ENCODE measurements around the gene TEX2.
A peak's percentile ranks its signal among the peaks of the same experiment; 100 is the strongest.
"Not testable (repeated sequence)": the region's sequence is repeated elsewhere in the genome, so short reads cannot be mapped to it uniquely, and the experiment has no call there.

The TEX2 gene

DNA sequence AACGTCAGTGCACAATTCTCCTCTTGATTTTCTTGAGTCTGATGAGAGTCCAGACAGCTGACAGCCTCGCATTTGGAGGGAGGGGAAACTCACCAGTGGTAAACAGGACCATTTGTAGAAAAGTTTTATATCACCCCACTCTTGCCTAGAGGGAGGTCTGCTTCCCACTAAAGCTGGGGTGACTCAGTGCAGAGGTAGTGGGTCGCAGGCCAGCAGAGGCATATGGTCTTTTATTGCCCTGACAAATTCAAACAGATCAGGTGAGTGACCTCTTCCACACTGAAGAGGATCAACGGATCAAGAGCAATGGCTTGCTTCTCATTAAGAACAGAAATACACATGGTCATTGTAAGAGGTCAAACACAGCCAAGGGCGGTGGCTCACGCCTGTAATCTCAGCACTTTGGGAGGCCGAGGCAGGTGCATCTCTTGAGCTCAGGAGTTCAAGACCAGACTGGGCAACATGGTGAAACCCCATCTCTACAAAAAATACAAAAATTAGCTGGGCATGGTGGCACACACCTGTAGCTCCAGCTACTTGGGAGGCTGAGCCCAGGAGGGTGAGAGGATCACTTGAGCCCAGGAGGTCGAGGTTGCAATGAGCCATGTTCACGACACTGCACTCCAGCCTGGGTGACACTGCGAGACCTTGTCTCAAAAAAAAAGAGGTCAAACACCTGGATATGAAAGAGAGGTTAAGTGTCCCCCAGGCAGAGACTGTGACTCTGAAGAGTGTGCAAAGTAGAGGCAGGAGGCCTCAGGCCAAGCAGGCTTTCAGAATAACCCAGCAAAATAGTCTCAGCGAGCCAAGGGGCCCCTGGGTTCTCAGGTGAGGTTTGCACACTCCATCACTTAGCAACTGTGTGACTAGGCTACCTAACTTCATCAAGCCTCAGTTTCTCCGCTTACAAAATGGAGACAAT is 76.6 kb downstream of the TEX2 start:
- Histone ChIP-seq H3K27ac (replicated peaks) (peak overlapping the region; percentile 47; the same call in 1 of the 2 replicates), H3K4me3 (replicated peaks; ENCODE audit: insufficient read depth, low read length) (no peak overlapping the region), H3K27me3 (ENCODE audit: insufficient read depth, poor library complexity, severe bottlenecking) (no peaks in the 10 kb centered on the region)
- no peak for DNase-seq (ENCODE audit: low read depth in 1 of 2, low spot score in 1 of 2)
- TF ChIP-seq, protein P1, sequence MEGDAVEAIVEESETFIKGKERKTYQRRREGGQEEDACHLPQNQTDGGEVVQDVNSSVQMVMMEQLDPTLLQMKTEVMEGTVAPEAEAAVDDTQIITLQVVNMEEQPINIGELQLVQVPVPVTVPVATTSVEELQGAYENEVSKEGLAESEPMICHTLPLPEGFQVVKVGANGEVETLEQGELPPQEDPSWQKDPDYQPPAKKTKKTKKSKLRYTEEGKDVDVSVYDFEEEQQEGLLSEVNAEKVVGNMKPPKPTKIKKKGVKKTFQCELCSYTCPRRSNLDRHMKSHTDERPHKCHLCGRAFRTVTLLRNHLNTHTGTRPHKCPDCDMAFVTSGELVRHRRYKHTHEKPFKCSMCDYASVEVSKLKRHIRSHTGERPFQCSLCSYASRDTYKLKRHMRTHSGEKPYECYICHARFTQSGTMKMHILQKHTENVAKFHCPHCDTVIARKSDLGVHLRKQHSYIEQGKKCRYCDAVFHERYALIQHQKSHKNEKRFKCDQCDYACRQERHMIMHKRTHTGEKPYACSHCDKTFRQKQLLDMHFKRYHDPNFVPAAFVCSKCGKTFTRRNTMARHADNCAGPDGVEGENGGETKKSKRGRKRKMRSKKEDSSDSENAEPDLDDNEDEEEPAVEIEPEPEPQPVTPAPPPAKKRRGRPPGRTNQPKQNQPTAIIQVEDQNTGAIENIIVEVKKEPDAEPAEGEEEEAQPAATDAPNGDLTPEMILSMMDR (IDR thresholded peaks at IDR 0.05; ENCODE audit: insufficient read depth, low read length): no peak
- TF ChIP-seq POLR2AphosphoS5 (IDR thresholded peaks at IDR 0.05; ENCODE audit: low read depth) (no peak), GABPA (IDR thresholded peaks at IDR 0.05; ENCODE audit: low read depth) (no peak), SPI1 (IDR thresholded peaks at IDR 0.05; ENCODE audit: borderline replicate concordance, low read depth) (no peak)
- TF ChIP-seq, protein P2, sequence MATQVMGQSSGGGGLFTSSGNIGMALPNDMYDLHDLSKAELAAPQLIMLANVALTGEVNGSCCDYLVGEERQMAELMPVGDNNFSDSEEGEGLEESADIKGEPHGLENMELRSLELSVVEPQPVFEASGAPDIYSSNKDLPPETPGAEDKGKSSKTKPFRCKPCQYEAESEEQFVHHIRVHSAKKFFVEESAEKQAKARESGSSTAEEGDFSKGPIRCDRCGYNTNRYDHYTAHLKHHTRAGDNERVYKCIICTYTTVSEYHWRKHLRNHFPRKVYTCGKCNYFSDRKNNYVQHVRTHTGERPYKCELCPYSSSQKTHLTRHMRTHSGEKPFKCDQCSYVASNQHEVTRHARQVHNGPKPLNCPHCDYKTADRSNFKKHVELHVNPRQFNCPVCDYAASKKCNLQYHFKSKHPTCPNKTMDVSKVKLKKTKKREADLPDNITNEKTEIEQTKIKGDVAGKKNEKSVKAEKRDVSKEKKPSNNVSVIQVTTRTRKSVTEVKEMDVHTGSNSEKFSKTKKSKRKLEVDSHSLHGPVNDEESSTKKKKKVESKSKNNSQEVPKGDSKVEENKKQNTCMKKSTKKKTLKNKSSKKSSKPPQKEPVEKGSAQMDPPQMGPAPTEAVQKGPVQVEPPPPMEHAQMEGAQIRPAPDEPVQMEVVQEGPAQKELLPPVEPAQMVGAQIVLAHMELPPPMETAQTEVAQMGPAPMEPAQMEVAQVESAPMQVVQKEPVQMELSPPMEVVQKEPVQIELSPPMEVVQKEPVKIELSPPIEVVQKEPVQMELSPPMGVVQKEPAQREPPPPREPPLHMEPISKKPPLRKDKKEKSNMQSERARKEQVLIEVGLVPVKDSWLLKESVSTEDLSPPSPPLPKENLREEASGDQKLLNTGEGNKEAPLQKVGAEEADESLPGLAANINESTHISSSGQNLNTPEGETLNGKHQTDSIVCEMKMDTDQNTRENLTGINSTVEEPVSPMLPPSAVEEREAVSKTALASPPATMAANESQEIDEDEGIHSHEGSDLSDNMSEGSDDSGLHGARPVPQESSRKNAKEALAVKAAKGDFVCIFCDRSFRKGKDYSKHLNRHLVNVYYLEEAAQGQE (IDR thresholded peaks at IDR 0.05; ENCODE audit: insufficient replicate concordance, low read depth): no peak

DNA sequence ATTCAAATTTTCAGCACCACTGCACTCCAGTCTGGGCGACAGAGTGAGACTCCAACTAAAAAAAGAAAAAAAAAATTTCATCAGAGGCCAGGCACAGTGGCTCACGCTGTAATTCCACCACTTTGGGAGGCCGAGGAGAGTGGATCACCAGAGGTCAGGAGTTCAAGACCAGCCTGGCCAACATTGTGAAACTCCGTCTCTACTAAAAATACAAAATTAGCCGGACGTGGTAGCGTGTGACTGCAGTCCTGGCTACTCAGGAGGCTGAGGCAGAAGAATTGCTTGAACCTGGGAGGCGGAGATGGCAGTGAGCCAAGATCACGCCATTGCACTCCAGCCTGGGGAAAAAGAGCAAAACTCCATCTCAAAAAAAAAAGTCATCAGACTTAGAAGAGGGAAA is 77.5 kb downstream of the TEX2 start:
- DNase-seq (ENCODE audit: low read depth in 1 of 2, low spot score in 1 of 2): peak in 1 of 2 experiments; percentile 47
- peak overlapping the region; percentile 47 for H3K27ac ChIP-seq (replicated peaks)
- not testable (repeated sequence) for H3K4me3 ChIP-seq (replicated peaks; ENCODE audit: insufficient read depth, low read length); H3K27me3 ChIP-seq (ENCODE audit: insufficient read depth, poor library complexity, severe bottlenecking)

DNA sequence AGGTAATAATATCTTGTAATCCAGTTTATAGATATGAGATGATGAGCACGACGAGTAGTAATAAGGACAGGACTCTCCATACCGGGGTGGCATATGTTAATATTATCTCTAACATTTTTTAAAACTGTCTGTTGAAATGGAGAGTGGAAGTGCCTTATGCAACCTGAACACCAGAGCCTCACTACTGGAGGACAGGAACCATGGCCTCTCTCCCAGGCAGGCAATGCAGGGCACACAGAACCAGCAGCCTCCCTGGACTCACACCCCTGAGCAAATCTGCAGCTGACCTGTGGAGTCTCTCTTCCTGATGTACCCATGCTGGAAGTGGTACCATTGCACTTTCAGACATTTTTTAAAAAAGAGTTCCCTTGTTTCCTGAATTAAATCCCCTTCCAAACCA is 78.0 kb downstream of the TEX2 start:
- H3K27me3 ChIP-seq (ENCODE audit: insufficient read depth, poor library complexity, severe bottlenecking): no peaks in the 10 kb centered on the region
- H3K27ac ChIP-seq (replicated peaks): peak overlapping the region; percentile 47
- peak; percentile 53 to 65 for DNase-seq (ENCODE audit: low read depth in 1 of 2, low spot score in 1 of 2)
- no peak overlapping the region for H3K4me3 ChIP-seq (replicated peaks; ENCODE audit: insufficient read depth, low read length)
- TF ChIP-seq GABPA (IDR thresholded peaks at IDR 0.05; ENCODE audit: low read depth) (no peak), POLR2AphosphoS5 (IDR thresholded peaks at IDR 0.05; ENCODE audit: low read depth) (no peak), SPI1 (IDR thresholded peaks at IDR 0.05; ENCODE audit: borderline replicate concordance, low read depth) (no peak; the same call in 1 of the 2 replicates)
- TF ChIP-seq, protein P2 (IDR thresholded peaks at IDR 0.05; ENCODE audit: insufficient replicate concordance, low read depth): no peak
- TF ChIP-seq, protein P1 (IDR thresholded peaks at IDR 0.05; ENCODE audit: insufficient read depth, low read length): no peak

DNA sequence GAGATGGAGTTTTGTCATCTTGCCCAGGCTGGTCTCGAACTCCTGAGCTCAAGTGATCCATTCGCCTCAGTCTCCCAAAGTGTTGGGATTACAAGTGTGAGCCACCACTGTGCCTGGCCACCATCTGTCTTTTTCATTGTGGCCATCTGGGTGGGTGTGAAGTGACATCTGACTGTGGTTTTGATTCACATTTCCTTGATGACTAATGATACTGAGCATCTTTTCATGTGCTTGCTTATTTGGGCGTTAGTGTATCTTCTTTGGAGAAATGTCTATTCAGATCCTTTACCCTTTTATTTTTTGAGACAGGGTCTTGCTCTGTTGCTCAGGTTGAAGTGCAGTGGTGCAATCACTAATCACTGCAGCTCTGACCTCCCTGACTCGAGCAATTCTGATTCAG is 79.2 kb downstream of the TEX2 start:
- Histone ChIP-seq H3K27ac (replicated peaks) (no peak overlapping the region), H3K4me3 (replicated peaks; ENCODE audit: insufficient read depth, low read length) (no peak overlapping the region), H3K27me3 (ENCODE audit: insufficient read depth, poor library complexity, severe bottlenecking) (no peaks in the 10 kb centered on the region)
- no peak for TF ChIP-seq GABPA (IDR thresholded peaks at IDR 0.05; ENCODE audit: low read depth)
- TF ChIP-seq, protein P1 (IDR thresholded peaks at IDR 0.05; ENCODE audit: insufficient read depth, low read length): no peak
- TF ChIP-seq, protein P2 (IDR thresholded peaks at IDR 0.05; ENCODE audit: insufficient replicate concordance, low read depth): no peak
- no peak for TF ChIP-seq POLR2AphosphoS5 (IDR thresholded peaks at IDR 0.05; ENCODE audit: low read depth)
- no peak for TF ChIP-seq SPI1 (IDR thresholded peaks at IDR 0.05; ENCODE audit: borderline replicate concordance, low read depth)
- DNase-seq (ENCODE audit: low read depth in 1 of 2, low spot score in 1 of 2): no peak

Data from HL-60 (cell line).